Right atrium auricular region (tissue), 2 donors: Measurements from ENCODE around the gene TSPAN3. TPM values are rescaled to one million over a fixed set of nuclear protein-coding genes. Genes with fewer than 3 reads are reported as not detected.

ENCODE experiments used
- DNase-seq: peaks from one replicate; pipeline ENCODE4 v3.0.0-alpha.2; 2019; ENCODE audit warnings: low spot score
- H3K27ac ChIP-seq, 2 donors: fragments of 200-600 bp; sonication (generic); 1 replicate in 1 of 2; 2 replicates in 1 of 2; pipeline ENCODE4 v1.5.1; 2016 to 2019
- H3K27me3 ChIP-seq, 2 donors: fragments of 200-600 bp; sonication (generic); one replicate each; pipeline versions ENCODE4 v1.5.1 to v1.6.0; 2017 to 2019
- H3K36me3 ChIP-seq: fragments of 200-600 bp; sonication (generic); one replicate; pipeline ENCODE4 v1.5.1; 2016
- H3K4me1 ChIP-seq, 2 donors: fragments of 200-600 bp; sonication (generic); one replicate each; pipeline versions ENCODE4 v1.5.1 to v1.6.0; 2017 to 2019
- H3K4me3 ChIP-seq, 2 donors: fragments of 200-600 bp; sonication (generic); 1 replicate in 1 of 2; 2 replicates in 1 of 2; pipeline ENCODE4 v1.5.1; 2017 to 2019; ENCODE audit warnings: mild to moderate bottlenecking in 1 of 2, moderate library complexity in 1 of 2
- H3K9me3 ChIP-seq, 2 donors: fragments of 200-600 bp; sonication (generic); one replicate each; pipeline ENCODE4 v1.5.1; 2019
- CTCF ChIP-seq, 2 donors: fragments of 200-600 bp; sonication (generic); IDR thresholded peaks; one replicate each; pipeline ENCODE4 v1.5.1; 2019; ENCODE audit warnings: antibody characterized with exemption in 2 of 2
- total RNA-seq, 2 donors: library from RNA; depleted of rRNA; stranded (reverse); fragments of >200 nt; gene quantifications; one replicate each; pipeline ENCODE4 v1.1.0, GENCODE V29; 2016

TSPAN3 gene
- total RNA-seq, 2 donors from 2014 or later, result 191 to 361 TPM

- Histone ChIP-seq H3K4me1 (peaks cover 0 to 10% of the 10 kb centered on the region in 2 donors), H3K36me3 (no peaks in the 10 kb centered on the region), H3K27me3 (no peaks in the 10 kb centered on the region), H3K4me3 (no peak overlapping the region), H3K9me3 (no peaks in the 10 kb centered on the region), H3K27ac (no peak overlapping the region)
- no peak for DNase-seq
- TF ChIP-seq CTCF (IDR thresholded peaks at IDR 0.05), result no peak
Measured at GRCh38 chr15:77012117-77012712, 58.7 kb downstream of the TSPAN3 start.

DNA sequence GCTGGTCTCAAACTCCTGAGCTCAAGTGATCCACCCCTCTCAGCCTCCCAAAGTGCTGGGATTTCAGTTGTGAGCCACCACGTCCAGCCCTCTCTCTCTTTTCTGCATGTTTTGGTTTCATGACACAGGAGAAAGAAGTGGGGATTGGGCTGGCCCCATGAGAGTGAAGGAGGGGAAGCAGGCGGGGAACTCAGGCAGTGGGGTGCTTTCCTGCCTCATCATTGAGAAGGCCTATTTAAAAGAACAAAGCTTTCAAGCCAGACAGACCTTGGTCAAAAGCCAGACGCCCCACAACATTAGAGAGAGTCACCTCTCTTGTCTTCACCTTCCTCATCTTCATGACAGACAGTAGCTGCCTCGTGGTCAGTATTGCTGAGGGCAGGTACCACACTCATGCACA lies 60.1 kb downstream of the TSPAN3 start:
- H3K27ac ChIP-seq, result no peak overlapping the region
- H3K9me3 ChIP-seq, result no peaks in the 10 kb centered on the region
- H3K36me3 ChIP-seq, result no peaks in the 10 kb centered on the region
- H3K4me1 ChIP-seq, result peaks cover 0 to 5% of the 10 kb centered on the region in 2 donors
- DNase-seq, result no peak
- H3K27me3 ChIP-seq, result no peaks in the 10 kb centered on the region
- no peak for TF ChIP-seq CTCF (IDR thresholded peaks at IDR 0.05)
- H3K4me3 ChIP-seq, result no peak overlapping the region

- Histone ChIP-seq H3K9me3 (no peaks in the 10 kb centered on the region), H3K27me3 (no peaks in the 10 kb centered on the region), H3K36me3 (no peaks in the 10 kb centered on the region), H3K4me3 (no peak overlapping the region), H3K4me1 (no peaks in the 10 kb centered on the region), H3K27ac (no peak overlapping the region)
- no peak for DNase-seq
- no peak for TF ChIP-seq CTCF (IDR thresholded peaks at IDR 0.05)
Measured at GRCh38 chr15:77010312-77010686, 60.6 kb downstream of the TSPAN3 start.

GRCh38 chr15:77009646-77010311 lies 61.1 kb downstream of the TSPAN3 start:
- Histone ChIP-seq H3K27ac (no peak overlapping the region), H3K4me1 (no peaks in the 10 kb centered on the region), H3K9me3 (no peaks in the 10 kb centered on the region), H3K36me3 (no peaks in the 10 kb centered on the region), H3K4me3 (no peak overlapping the region), H3K27me3 (no peaks in the 10 kb centered on the region)
- TF ChIP-seq CTCF (IDR thresholded peaks at IDR 0.05), result no peak
- DNase-seq, result no peak

- Histone ChIP-seq H3K27ac (no peak overlapping the region), H3K36me3 (no peaks in the 10 kb centered on the region), H3K9me3 (no peaks in the 10 kb centered on the region), H3K4me3 (no peak overlapping the region), H3K4me1 (no peaks in the 10 kb centered on the region), H3K27me3 (no peaks in the 10 kb centered on the region)
- no peak for DNase-seq
- TF ChIP-seq CTCF (IDR thresholded peaks at IDR 0.05), result no peak
Measured at GRCh38 chr15:77009176-77009575, 61.7 kb downstream of the TSPAN3 start.

GRCh38 chr15:77004189-77004588 lies 66.7 kb downstream of the TSPAN3 start:
- Histone ChIP-seq H3K9me3 (no peaks in the 10 kb centered on the region), H3K27ac (peak overlapping the region in 1 of 2 donors; percentile 3), H3K27me3 (no peaks in the 10 kb centered on the region), H3K36me3 (no peaks in the 10 kb centered on the region), H3K4me3 (no peak overlapping the region), H3K4me1 (no peaks in the 10 kb centered on the region)
- DNase-seq, result peak; percentile 71
- TF ChIP-seq CTCF (IDR thresholded peaks at IDR 0.05), result no peak
